Measurements from ENCODE around the gene SLC1A1.
"Not testable (repeated sequence)": the region's sequence is repeated elsewhere in the genome, so short reads cannot be mapped to it uniquely, and the experiment has no call there.

The SLC1A1 gene

GRCh38 chr9:4581861-4582565, 91.7 kb downstream of the SLC1A1 start:
- no peak for DNase-seq

- no peak for DNase-seq
Observed at GRCh38 chr9:4583001-4583400, 92.7 kb downstream of the SLC1A1 start.

- no peak for DNase-seq
Observed at GRCh38 chr9:4584636-4585035, 94.4 kb downstream of the SLC1A1 start.

GRCh38 chr9:4585135-4585534, 94.9 kb downstream of the SLC1A1 start:
- no peak for DNase-seq

GRCh38 chr9:4588721-4589120, 98.5 kb downstream of the SLC1A1 start:
- no peak for DNase-seq

- no peak for DNase-seq
Observed at GRCh38 chr9:4590430-4591122, 100.3 kb downstream of the SLC1A1 start.

GRCh38 chr9:4591123-4591500, 100.8 kb downstream of the SLC1A1 start:
- DNase-seq = no peak

GRCh38 chr9:4592295-4592694, 102.0 kb downstream of the SLC1A1 start:
- no peak for DNase-seq

- DNase-seq = no peak
Observed at GRCh38 chr9:4592886-4593285, 102.6 kb downstream of the SLC1A1 start.

GRCh38 chr9:4594545-4594944, 104.3 kb downstream of the SLC1A1 start:
- no peak for DNase-seq

GRCh38 chr9:4594994-4595393, 104.7 kb downstream of the SLC1A1 start:
- no peak for DNase-seq

GRCh38 chr9:4596165-4596922, 106.1 kb downstream of the SLC1A1 start:
- peak; percentile 69 for DNase-seq

GRCh38 chr9:4600368-4600767, 110.1 kb downstream of the SLC1A1 start:
- no peak for DNase-seq

GRCh38 chr9:4603830-4604229, 113.6 kb downstream of the SLC1A1 start:
- no peak for DNase-seq

- DNase-seq = peak; percentile 77
Observed at GRCh38 chr9:4604678-4605095, 114.4 kb downstream of the SLC1A1 start.

GRCh38 chr9:4606033-4606432, 115.8 kb downstream of the SLC1A1 start:
- DNase-seq = not testable (repeated sequence)

GRCh38 chr9:4614627-4615026, 124.4 kb downstream of the SLC1A1 start:
- DNase-seq = no peak

- DNase-seq = no peak
Observed at GRCh38 chr9:4615251-4615650, 125.0 kb downstream of the SLC1A1 start.

- DNase-seq = no peak
Observed at GRCh38 chr9:4615778-4616177, 125.5 kb downstream of the SLC1A1 start.

GRCh38 chr9:4617752-4618151, 127.5 kb downstream of the SLC1A1 start:
- DNase-seq = no peak

- DNase-seq = no peak
Observed at GRCh38 chr9:4618700-4619099, 128.4 kb downstream of the SLC1A1 start.

GRCh38 chr9:4620057-4620765, 129.9 kb downstream of the SLC1A1 start:
- DNase-seq = no peak

GRCh38 chr9:4620881-4621555, 130.8 kb downstream of the SLC1A1 start:
- no peak for DNase-seq

All from CD4-positive, alpha-beta T cell treated with Interleukin-17A for 4 hours (primary cell).